HepG2 (cell line): Measurements from ENCODE around the gene SIGLEC6.

Experiments
- FOXP4 ChIP-seq: sonication (generic); formaldehyde crosslinking; IDR thresholded peaks from 2 replicates; pipeline ENCODE4 v1.4.0; 2020; ENCODE audit warnings: missing genetic modification reagents
- PATZ1 ChIP-seq: sonication (generic); formaldehyde crosslinking; IDR thresholded peaks from 2 replicates; pipeline ENCODE4 v1.4.0; 2020; ENCODE audit warnings: missing genetic modification reagents
- POLR2A ChIP-seq, 2 experiments: IDR thresholded peaks; 2 replicates each; pipeline ENCODE4 v1.6.1; 2011; ENCODE audit warnings: low read depth in 2 of 2, low read length in 2 of 2, mild to moderate bottlenecking in 1 of 2, moderate library complexity in 1 of 2; ENCODE audit not compliant: insufficient read depth in 1 of 2
- TBX2 ChIP-seq: sonication (generic); formaldehyde crosslinking; IDR thresholded peaks from 2 replicates; pipeline ENCODE4 v1.5.0; 2020; ENCODE audit warnings: missing genetic modification reagents, mild to moderate bottlenecking, borderline replicate concordance
- ZBTB21 ChIP-seq: sonication (generic); formaldehyde crosslinking; IDR thresholded peaks from 2 replicates; pipeline ENCODE4 v1.4.0; 2020; ENCODE audit warnings: missing genetic modification reagents
- ZNF12 ChIP-seq: sonication (generic); formaldehyde crosslinking; IDR thresholded peaks from 2 replicates; pipeline ENCODE4 v1.5.0; 2020; ENCODE audit warnings: missing genetic modification reagents
- ZNF629 ChIP-seq: sonication (generic); formaldehyde crosslinking; conservative IDR thresholded peaks from 2 replicates; pipeline ENCODE4 v1.5.0; 2020; ENCODE audit warnings: missing genetic modification reagents
- ZNF670 ChIP-seq: sonication (generic); formaldehyde crosslinking; IDR thresholded peaks from 2 replicates; pipeline ENCODE4 v1.8.0; 2022; ENCODE audit warnings: mild to moderate bottlenecking, missing genetic modification reagents, borderline replicate concordance
- ZNF841 ChIP-seq: sonication (generic); formaldehyde crosslinking; IDR thresholded peaks from 2 replicates; pipeline ENCODE4 v1.8.1; 2023; ENCODE audit warnings: missing genetic modification reagents, borderline replicate concordance
- TF ChIP-seq, protein P1 (sequence below): sonication (generic); formaldehyde crosslinking; IDR thresholded peaks from 2 replicates; pipeline ENCODE4 v1.5.0; 2020; ENCODE audit warnings: mild to moderate bottlenecking, missing genetic modification reagents, moderate library complexity

DNA sequence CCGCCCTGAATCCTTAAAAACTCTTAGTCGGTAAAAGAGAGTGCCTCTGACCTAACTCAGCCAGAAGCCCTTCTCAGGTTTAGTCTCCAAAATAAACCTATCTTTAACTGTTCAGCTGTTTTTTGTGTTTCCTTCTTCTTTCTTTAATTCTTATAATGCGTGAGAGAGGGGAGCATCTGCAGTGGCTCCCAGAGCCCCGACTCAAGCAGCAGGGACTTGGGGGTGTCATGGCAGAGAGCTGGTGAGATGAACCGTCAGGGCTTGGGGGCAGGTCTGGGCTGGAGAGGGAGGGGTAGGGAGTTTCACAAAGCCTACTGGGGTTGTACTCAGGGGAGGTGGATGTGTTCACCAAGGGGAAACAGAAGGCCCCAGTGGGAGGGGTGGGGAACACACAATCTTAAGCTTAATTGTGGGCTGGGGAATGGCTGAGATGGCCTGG is 16.8 kb upstream of the SIGLEC6 start:
- TF ChIP-seq, protein P1, sequence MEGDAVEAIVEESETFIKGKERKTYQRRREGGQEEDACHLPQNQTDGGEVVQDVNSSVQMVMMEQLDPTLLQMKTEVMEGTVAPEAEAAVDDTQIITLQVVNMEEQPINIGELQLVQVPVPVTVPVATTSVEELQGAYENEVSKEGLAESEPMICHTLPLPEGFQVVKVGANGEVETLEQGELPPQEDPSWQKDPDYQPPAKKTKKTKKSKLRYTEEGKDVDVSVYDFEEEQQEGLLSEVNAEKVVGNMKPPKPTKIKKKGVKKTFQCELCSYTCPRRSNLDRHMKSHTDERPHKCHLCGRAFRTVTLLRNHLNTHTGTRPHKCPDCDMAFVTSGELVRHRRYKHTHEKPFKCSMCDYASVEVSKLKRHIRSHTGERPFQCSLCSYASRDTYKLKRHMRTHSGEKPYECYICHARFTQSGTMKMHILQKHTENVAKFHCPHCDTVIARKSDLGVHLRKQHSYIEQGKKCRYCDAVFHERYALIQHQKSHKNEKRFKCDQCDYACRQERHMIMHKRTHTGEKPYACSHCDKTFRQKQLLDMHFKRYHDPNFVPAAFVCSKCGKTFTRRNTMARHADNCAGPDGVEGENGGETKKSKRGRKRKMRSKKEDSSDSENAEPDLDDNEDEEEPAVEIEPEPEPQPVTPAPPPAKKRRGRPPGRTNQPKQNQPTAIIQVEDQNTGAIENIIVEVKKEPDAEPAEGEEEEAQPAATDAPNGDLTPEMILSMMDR (CRISPR knock-in tag), result no peak
- TF ChIP-seq PATZ1 (CRISPR knock-in tag) (no peak), FOXP4 (CRISPR knock-in tag) (no peak), ZNF12 (no peak), ZNF629 (no peak), ZNF670 (CRISPR knock-in tag) (no peak), TBX2 (no peak), POLR2A (IDR thresholded peaks at IDR 0.05; ENCODE audit: insufficient read depth in 1 of 2, low read depth in 2 of 2, low read length in 2 of 2) (no peak), ZBTB21 (CRISPR knock-in tag) (no peak), ZNF841 (CRISPR knock-in tag) (no peak)
